GM12801 (cell line): ENCODE data around the gene MEF2C.

Source experiments
- CTCF ChIP-seq: IDR thresholded peaks from one replicate; pipeline ENCODE4 v1.5.1; 2011; ENCODE audit warnings: control low read depth; ENCODE audit not compliant: insufficient read length; ENCODE audit errors: extremely low read depth

The MEF2C gene

DNA sequence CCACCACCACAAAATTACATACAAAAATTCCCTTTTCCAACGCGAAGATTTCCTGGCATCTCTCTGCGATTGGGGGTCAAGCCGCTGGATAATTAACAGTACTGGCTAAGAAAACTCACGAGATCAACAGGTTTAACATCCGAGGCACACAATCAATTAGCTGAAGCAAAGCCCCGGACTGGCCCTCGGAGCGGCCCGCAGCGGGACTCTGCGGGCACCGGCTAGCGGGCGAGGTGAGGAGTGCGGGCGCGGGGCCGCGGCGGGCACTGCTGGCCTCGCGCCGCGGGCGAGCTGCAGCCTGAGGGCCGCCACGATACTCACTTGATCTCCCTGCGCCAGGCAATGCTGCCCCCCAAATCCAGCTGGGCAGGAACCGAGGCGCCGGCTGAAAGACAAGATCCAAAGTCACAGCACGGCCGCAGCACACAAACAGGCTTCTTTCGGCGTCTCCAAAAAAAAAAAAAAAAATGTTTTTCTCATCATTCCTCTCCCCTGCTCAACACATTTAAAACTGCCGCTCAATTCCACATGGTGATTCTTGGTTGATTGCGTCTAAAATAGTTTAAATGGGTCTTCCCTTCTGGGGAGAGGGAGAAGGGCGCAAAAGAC, 210.2 kb downstream of the MEF2C start:
- no peak for TF ChIP-seq CTCF

DNA sequence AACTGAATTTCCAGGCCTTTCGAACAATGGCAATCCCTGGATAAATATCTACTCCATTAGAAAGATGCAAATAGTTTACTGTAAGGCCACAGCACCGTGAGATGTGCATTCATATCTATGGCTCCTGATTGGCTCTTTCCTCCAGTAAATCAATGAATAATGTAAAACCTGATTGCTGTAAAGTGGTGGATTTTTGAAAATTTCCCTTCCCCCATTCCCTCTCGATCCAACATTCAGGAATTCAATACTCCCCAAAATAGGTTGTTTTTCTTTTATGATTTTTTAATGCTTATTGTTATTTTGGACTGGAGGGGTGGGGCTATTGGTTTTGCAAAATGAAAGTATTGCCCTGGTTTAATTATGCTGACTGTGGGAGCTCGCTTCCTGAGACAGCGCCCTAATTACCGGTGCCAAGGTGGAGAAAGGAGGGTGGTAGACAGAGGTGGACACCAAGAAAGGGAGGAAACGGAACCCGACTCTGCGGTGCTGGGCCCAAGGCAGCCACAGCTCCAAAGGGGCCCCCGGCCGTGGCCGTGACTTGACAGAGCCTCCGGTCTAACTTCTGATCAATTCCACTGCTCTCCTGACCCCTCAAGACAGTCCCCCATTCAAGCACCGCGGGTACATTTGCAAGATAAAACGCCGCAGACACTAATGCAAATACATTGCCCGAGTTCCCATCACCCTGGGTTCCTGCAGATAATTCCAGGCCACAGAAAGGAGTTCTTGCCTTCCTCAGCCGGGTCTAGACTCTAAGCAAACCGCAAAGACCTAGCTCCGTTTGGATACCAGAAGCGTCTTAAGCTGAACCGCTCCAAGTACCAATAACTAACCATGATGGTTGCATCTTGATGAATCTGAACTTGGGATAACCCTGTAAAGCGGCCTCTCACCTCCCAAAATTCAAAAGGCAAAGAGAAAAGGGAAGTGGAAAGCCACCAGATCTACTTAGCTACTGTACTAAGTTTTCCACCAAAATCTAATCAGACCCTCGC, 211.2 kb downstream of the MEF2C start:
- no peak for TF ChIP-seq CTCF

DNA sequence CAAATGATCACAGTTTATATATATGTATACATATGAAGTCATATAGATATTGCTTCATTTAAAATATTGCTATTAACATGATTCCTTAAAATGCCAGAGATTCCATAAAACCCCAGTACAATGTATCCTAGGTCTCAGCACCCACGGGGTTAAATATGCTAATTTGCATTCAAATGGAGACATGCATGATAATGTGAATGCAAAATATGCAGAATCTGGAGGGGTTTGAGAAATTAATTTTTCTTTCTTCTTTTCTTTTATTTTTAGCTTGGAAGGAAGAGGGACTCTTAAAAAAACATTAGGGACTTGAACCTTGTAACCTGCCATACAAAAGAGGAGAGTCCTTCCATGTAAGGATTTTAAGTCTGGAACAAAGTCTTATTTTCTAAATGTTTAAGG, 211.9 kb downstream of the MEF2C start:
- TF ChIP-seq CTCF, result no peak

DNA sequence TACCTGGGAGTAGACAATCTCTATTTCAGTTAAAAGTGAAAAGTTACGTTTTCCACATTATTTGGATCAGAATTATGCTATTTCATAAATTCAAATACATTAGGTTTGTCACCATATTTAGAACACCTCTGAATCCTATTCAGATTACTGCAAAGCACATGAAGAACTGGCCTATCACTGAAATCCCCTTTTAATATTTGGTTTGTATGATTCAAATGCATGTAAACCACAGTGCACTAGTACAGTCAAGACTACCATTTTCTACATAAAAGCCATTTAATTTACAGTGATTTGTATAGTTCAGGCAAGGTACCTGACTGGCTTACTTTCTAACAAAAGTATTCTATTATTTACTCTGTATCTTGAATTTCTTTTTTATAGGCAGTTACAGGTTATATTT, 212.5 kb downstream of the MEF2C start:
- no peak for TF ChIP-seq CTCF

DNA sequence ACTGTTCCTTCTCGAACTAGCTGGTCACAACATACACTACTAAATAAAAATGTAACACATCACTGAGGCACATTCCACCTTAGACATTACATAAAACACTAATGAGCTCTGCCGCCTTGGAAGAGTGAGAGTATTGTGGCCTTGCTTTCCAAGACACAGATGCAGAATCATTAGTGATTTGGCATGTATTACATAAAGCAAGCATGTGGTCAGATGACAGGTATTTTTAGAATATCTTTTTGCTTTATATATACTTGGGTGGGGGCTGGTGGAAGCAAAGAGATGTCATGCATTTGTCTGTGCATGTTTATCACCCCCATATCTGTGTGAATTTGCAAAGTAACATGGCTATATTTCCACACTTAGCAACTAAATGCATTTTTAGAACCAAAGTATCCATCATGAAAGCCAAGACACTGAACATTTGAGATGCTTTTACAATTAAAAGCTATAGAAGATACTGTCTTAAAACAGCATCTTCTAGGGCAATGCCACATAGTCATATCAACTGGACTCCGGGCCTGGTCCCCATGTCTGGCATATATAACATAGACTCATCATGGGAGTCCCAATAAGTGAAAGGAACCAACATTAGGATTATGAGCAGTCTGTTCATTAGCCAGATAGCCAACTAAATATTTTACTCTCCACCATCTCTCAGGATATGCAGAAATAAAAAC, 213.5 kb downstream of the MEF2C start:
- TF ChIP-seq CTCF, result no peak

DNA sequence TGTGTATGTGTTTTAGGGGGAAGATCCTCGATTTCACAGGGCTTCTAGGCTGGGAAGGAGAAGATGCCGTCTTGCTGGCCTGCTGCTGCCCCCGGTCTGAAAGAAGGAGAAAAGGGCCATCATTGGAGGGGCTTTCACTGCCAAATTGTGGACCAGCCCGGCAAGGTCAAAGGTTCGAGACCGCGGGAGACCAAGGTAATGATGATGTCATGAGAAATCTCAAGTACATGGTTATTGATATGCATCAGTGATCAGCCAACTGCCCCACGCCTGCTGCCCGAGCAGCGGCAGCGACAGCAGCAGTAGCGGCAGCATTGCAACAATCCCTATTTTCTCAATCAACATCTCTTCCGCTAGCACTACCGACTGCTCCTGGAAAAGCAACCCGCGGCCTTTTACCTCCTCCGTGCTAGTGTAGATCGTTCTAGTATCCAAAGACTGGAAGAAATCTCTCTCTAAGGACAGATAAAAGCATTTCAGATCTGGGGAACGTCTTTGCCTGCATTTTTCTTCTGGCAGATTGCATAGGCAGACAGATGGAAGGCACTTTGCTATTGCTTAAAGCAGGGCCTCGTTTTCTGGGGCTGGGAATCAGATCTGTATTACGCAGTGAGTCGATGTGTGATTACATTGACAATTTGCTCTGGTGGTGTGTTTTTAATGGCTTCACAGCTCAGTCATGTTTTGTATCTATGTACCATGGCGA, 215.3 kb downstream of the MEF2C start:
- no peak for TF ChIP-seq CTCF
